Thyroid gland (tissue), 4 donors: Measurements from ENCODE around the gene FAM120A. TPM values are rescaled to one million over a fixed set of nuclear protein-coding genes. Genes with fewer than 3 reads are reported as not detected.

Experiments used
- DNase-seq, 2 donors: peaks; one replicate each; pipeline ENCODE4 v3.0.0-alpha.2; 2019
- H3K27ac ChIP-seq, 3 donors: fragments of 200-600 bp; sonication (generic); 1 replicate in 2 of 3; 2 replicates in 1 of 3; pipeline ENCODE4 v1.5.1; 2016 to 2019; ENCODE audit warnings: mild to moderate bottlenecking in 1 of 3, moderate library complexity in 1 of 3
- H3K27me3 ChIP-seq: fragments of 200-600 bp; sonication (generic); one replicate; pipeline ENCODE4 v1.5.1; 2019
- H3K36me3 ChIP-seq, 2 donors: fragments of 200-600 bp; sonication (generic); one replicate each; pipeline ENCODE4 v1.5.1; 2016 to 2019
- H3K4me1 ChIP-seq, 2 donors: fragments of 200-600 bp; sonication (generic); one replicate each; pipeline ENCODE4 v1.5.1; 2017 to 2019
- H3K4me3 ChIP-seq, 3 donors: fragments of 200-600 bp; sonication (generic); replicated peaks in 1 of 3; 1 replicate in 2 of 3; 2 replicates in 1 of 3; pipeline ENCODE4 v1.5.1; 2016; ENCODE audit warnings: mild to moderate bottlenecking in 1 of 3
- H3K9me3 ChIP-seq: fragments of 200-600 bp; sonication (generic); one replicate; pipeline ENCODE4 v1.5.1; 2017
- CTCF ChIP-seq, 6 experiments: fragments of 200-600 bp in 3 of 6; fragments of 450-650 bp in 3 of 6; sonication (generic) in 3 of 6; IDR thresholded peaks; one replicate each; pipeline ENCODE4 v1.5.1; 2016 to 2019; ENCODE audit warnings: antibody characterized with exemption in 6 of 6, mild to moderate bottlenecking in 2 of 6, inconsistent platforms in 1 of 6, moderate library complexity in 1 of 6
- POLR2A ChIP-seq, 2 donors: fragments of 450-650 bp; IDR thresholded peaks; one replicate each; pipeline ENCODE4 v1.6.1; 2017; ENCODE audit warnings: antibody characterized with exemption in 2 of 2, mild to moderate bottlenecking in 2 of 2, moderate library complexity in 1 of 2
- WGBS, 2 donors: methylation state at CpG; one replicate each; pipeline ENCODE4 v1.1.5; 2017; 5-methylcytosine and 5-hydroxymethylcytosine counted together
- intact Hi-C: fragments of 100-400 bp; cut with DNase I; formaldehyde crosslinking; loops from one replicate; pipeline ENCODE4 v1.15.1; 2023
- total RNA-seq, 4 donors: library from RNA; depleted of rRNA; stranded (reverse); fragments of >200 nt; gene quantifications; one replicate each; pipeline ENCODE4 v1.2.3, GENCODE V29; 2016

Gene FAM120A
- total RNA-seq, 4 donors from 2014 or later: 78.1 to 118 (median 111) TPM

GRCh38 chr9:93417538-93417937 lies 33.9 kb upstream of the FAM120A start:
- TF ChIP-seq POLR2A (IDR thresholded peaks at IDR 0.05): no peak
- no peak for TF ChIP-seq CTCF (IDR thresholded peaks at IDR 0.05)
- intact Hi-C loops: no loop called here

GRCh38 chr9:93419023-93419422 lies 32.5 kb upstream of the FAM120A start:
- peaks cover 6 to 15% of the 10 kb centered on the region in 2 donors for H3K4me1 ChIP-seq
- DNase-seq: no peak
- no peaks in the 10 kb centered on the region for H3K27me3 ChIP-seq
- 94 to 96% methylated on average over 1 of the region's 1 CpG for WGBS, 2 donors
- no peaks in the 10 kb centered on the region for H3K9me3 ChIP-seq
- intact Hi-C loops: no loop called here
- no peak overlapping the region for H3K4me3 ChIP-seq
- no peaks in the 10 kb centered on the region for H3K36me3 ChIP-seq
- no peak overlapping the region for H3K27ac ChIP-seq
- TF ChIP-seq POLR2A (IDR thresholded peaks at IDR 0.05): no peak

More at GRCh38 chr9:93417538-93417937, 33.9 kb upstream of the FAM120A start:
- Histone ChIP-seq H3K9me3 (no peaks in the 10 kb centered on the region), H3K27me3 (no peaks in the 10 kb centered on the region), H3K27ac (no peak overlapping the region), H3K4me3 (no peak overlapping the region), H3K36me3 (no peaks in the 10 kb centered on the region), H3K4me1 (peaks cover 7 to 16% of the 10 kb centered on the region in 2 donors)
- DNase-seq: no peak
- 98% methylated on average over 1 of the region's 1 CpG for WGBS, 2 donors

GRCh38 chr9:93422977-93423616 lies 28.4 kb upstream of the FAM120A start:
- TF ChIP-seq CTCF (IDR thresholded peaks at IDR 0.05) (no peak), POLR2A (IDR thresholded peaks at IDR 0.05) (no peak)
- no peaks in the 10 kb centered on the region for H3K36me3 ChIP-seq
- WGBS, 2 donors: 51 to 61% methylated on average over 10 of the region's 10 CpGs
- no peaks in the 10 kb centered on the region for H3K27me3 ChIP-seq
- H3K9me3 ChIP-seq: no peaks in the 10 kb centered on the region
- intact Hi-C loops: no loop called here
- H3K4me1 ChIP-seq: peaks cover 0 to 5% of the 10 kb centered on the region in 2 donors
- peak in 1 of 2 donors; percentile 20 for DNase-seq
- no peak overlapping the region for H3K27ac ChIP-seq
- H3K4me3 ChIP-seq: no peak overlapping the region

- WGBS, 2 donors: 79 to 87% methylated on average over 5 of the region's 5 CpGs
- Histone ChIP-seq H3K4me1 (no peaks in the 10 kb centered on the region), H3K9me3 (no peaks in the 10 kb centered on the region), H3K27ac (no peak overlapping the region), H3K36me3 (no peaks in the 10 kb centered on the region), H3K4me3 (no peak overlapping the region), H3K27me3 (no peaks in the 10 kb centered on the region)
- intact Hi-C loops: no loop called here
- DNase-seq: no peak
- TF ChIP-seq CTCF (IDR thresholded peaks at IDR 0.05) (peak in 1 of 6 experiments; percentile 1), POLR2A (IDR thresholded peaks at IDR 0.05) (no peak)
Measured at GRCh38 chr9:93427655-93428379, 23.7 kb upstream of the FAM120A start.

GRCh38 chr9:93431539-93432105 lies 19.9 kb upstream of the FAM120A start:
- WGBS, 2 donors: 42 to 47% methylated on average over 5 of the region's 5 CpGs
- no peaks in the 10 kb centered on the region for H3K9me3 ChIP-seq
- no peak overlapping the region for H3K27ac ChIP-seq
- TF ChIP-seq POLR2A (IDR thresholded peaks at IDR 0.05) (no peak), CTCF (IDR thresholded peaks at IDR 0.05) (no peak)
- no peak overlapping the region for H3K4me3 ChIP-seq
- no peaks in the 10 kb centered on the region for H3K36me3 ChIP-seq
- H3K27me3 ChIP-seq: no peaks in the 10 kb centered on the region
- no peak for DNase-seq
- H3K4me1 ChIP-seq: no peaks in the 10 kb centered on the region
- intact Hi-C loops: no loop called here
